PC-3 (cell line): Measurements from ENCODE around the gene RERE.

Source experiments
- EZH2 ChIP-seq: fragments of 300-600 bp; sonication (generic); IDR thresholded peaks from one replicate; pipeline ENCODE4 v1.6.1; 2017; ENCODE audit warnings: antibody characterized with exemption, mild to moderate bottlenecking, low read length; ENCODE audit not compliant: unreplicated experiment
- TF ChIP-seq, protein P1 (sequence below): fragments of 300-600 bp; sonication (generic); conservative IDR thresholded peaks from 2 replicates; pipeline ENCODE4 v1.5.1; 2017; ENCODE audit warnings: antibody characterized with exemption, low read depth, mild to moderate bottlenecking, low read length

DNA sequence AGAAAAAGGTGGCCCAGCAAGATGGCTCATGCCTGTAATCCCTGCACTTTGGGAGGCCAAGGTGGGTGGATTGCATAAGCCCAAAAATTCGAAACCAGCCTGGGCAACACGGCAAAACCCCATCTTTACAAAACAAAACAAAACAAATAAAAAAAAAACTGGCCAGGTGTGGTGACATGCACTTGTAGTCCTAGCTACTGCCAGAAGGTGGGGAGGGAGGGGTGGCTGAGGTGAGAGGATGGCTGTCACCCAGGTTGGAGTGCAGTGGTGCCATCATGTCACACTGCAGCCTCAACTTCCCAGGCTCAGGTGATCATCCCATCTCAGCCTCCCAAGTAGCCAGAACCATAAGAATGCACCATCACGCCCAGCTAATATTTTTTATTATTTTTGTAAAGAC, 22.8 kb downstream of the RERE start:
- TF ChIP-seq, protein P1, sequence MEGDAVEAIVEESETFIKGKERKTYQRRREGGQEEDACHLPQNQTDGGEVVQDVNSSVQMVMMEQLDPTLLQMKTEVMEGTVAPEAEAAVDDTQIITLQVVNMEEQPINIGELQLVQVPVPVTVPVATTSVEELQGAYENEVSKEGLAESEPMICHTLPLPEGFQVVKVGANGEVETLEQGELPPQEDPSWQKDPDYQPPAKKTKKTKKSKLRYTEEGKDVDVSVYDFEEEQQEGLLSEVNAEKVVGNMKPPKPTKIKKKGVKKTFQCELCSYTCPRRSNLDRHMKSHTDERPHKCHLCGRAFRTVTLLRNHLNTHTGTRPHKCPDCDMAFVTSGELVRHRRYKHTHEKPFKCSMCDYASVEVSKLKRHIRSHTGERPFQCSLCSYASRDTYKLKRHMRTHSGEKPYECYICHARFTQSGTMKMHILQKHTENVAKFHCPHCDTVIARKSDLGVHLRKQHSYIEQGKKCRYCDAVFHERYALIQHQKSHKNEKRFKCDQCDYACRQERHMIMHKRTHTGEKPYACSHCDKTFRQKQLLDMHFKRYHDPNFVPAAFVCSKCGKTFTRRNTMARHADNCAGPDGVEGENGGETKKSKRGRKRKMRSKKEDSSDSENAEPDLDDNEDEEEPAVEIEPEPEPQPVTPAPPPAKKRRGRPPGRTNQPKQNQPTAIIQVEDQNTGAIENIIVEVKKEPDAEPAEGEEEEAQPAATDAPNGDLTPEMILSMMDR, result no peak
- TF ChIP-seq EZH2, result no peak
